NT2/D1 (cell line): Measurements from ENCODE around the gene GREB1.

Experiments
- SUZ12 ChIP-seq: IDR thresholded peaks from 2 replicates; pipeline ENCODE4 v1.6.1; 2011; ENCODE audit not compliant: insufficient read length, insufficient read depth; ENCODE audit errors: extremely low read depth
- ZNF274 ChIP-seq: IDR thresholded peaks from 2 replicates; pipeline ENCODE4 v1.6.1; 2011; ENCODE audit warnings: mild to moderate bottlenecking, low read depth, low read length

- TF ChIP-seq SUZ12 (no peak), ZNF274 (no peak)
Observed at GRCh38 chr2:11533278-11534070, at the start of gene GREB1.
